CD14-positive monocyte (primary cell): ENCODE results near the gene SGCE. TPM values are rescaled to one million over a fixed set of nuclear protein-coding genes. Genes with fewer than 3 reads are reported as not detected.

Experiments
- DNase-seq, 3 donors: peaks; one replicate each; pipeline ENCODE4 v3.0.0-alpha.2; 2011 to 2022
- H2AFZ ChIP-seq: 2 replicates; pipeline ENCODE4 v1.6.0; 2012; ENCODE audit warnings: mild to moderate bottlenecking, low read depth, low read length, inconsistent platforms; ENCODE audit not compliant: insufficient read depth, poor library complexity, severe bottlenecking
- H3K27ac ChIP-seq, 2 donors: 1 replicate in 1 of 2; 2 replicates in 1 of 2; pipeline ENCODE4 v1.5.1; 2012 to 2013; ENCODE audit warnings: low read length in 2 of 2, control low read depth in 1 of 2, inconsistent platforms in 1 of 2, low read depth in 1 of 2, mild to moderate bottlenecking in 1 of 2
- H3K27me3 ChIP-seq, 2 donors: one replicate each; pipeline versions ENCODE4 v1.6.0 to v1.6.1; 2011 to 2013; ENCODE audit warnings: low read length in 2 of 2; ENCODE audit not compliant: control insufficient read depth in 2 of 2, insufficient read depth in 2 of 2
- H3K36me3 ChIP-seq, 2 donors: replicated peaks in 1 of 2; 1 replicate in 1 of 2; 2 replicates in 1 of 2; pipeline versions ENCODE4 v1.5.1 to v1.6.1; 2012 to 2013; ENCODE audit warnings: low read length in 2 of 2, control low read depth in 1 of 2, inconsistent platforms in 1 of 2, mild to moderate bottlenecking in 1 of 2; ENCODE audit not compliant: insufficient read depth in 2 of 2, control insufficient read depth in 1 of 2
- H3K4me1 ChIP-seq, 2 donors: 1 replicate in 1 of 2; 2 replicates in 1 of 2; pipeline versions ENCODE4 v1.5.1 to v1.6.1; 2012 to 2013; ENCODE audit warnings: low read length in 2 of 2, control low read depth in 1 of 2, inconsistent platforms in 1 of 2, mild to moderate bottlenecking in 1 of 2, moderate library complexity in 1 of 2; ENCODE audit not compliant: insufficient read depth in 2 of 2, control insufficient read depth in 1 of 2
- H3K4me2 ChIP-seq: replicated peaks from 2 replicates; pipeline ENCODE3; 2012; ENCODE audit warnings: low read length, moderate library complexity, mild to moderate bottlenecking; ENCODE audit not compliant: poor library complexity, severe bottlenecking; ENCODE audit errors: extremely low read depth
- H3K4me3 ChIP-seq, 3 experiments: fragments of 200-600 bp in 1 of 3; sonication (generic) in 1 of 3; replicated peaks in 1 of 3; 1 replicate in 2 of 3; 2 replicates in 1 of 3; pipeline ENCODE4 v1.5.1; 2011 to 2013; ENCODE audit warnings: low read length in 3 of 3, mild to moderate bottlenecking in 3 of 3, control low read depth in 2 of 3, low read depth in 2 of 3, inconsistent platforms in 1 of 3, moderate library complexity in 1 of 3
- H3K79me2 ChIP-seq: 2 replicates; pipeline ENCODE4 v1.6.0; 2012; ENCODE audit warnings: mild to moderate bottlenecking, control low read depth, inconsistent platforms, low read length, moderate library complexity; ENCODE audit not compliant: insufficient read depth
- H3K9ac ChIP-seq: 2 replicates; pipeline ENCODE4 v1.6.0; 2017; ENCODE audit warnings: low read length, mild to moderate bottlenecking; ENCODE audit not compliant: insufficient read depth, poor library complexity, severe bottlenecking
- H3K9me3 ChIP-seq, 2 donors: replicated peaks in 1 of 2; 1 replicate in 1 of 2; 2 replicates in 1 of 2; pipeline versions ENCODE4 v1.5.1 to v1.6.1; 2012 to 2013; ENCODE audit warnings: low read length in 2 of 2, control low read depth in 1 of 2; ENCODE audit not compliant: control insufficient read depth in 1 of 2, insufficient read depth in 1 of 2
- H4K20me1 ChIP-seq: 2 replicates; pipeline ENCODE4 v1.6.0; 2012; ENCODE audit warnings: mild to moderate bottlenecking, low read length, control low read depth, moderate library complexity; ENCODE audit not compliant: insufficient read depth
- H3K27ac Mint-ChIP-seq, 7 donors: one replicate each; pipeline ENCODE4 v1.8.0; 2020; ENCODE audit warnings: mild to moderate bottlenecking in 7 of 7, mixed read lengths in 7 of 7, moderate library complexity in 6 of 7, inconsistent platforms in 2 of 7
- H3K27me3 Mint-ChIP-seq, 3 donors: one replicate each; pipeline ENCODE4 v1.8.0; 2021 to 2022; ENCODE audit warnings: low read depth in 3 of 3, mild to moderate bottlenecking in 3 of 3, mixed read lengths in 3 of 3, moderate library complexity in 3 of 3, inconsistent platforms in 1 of 3
- H3K36me3 Mint-ChIP-seq, 2 donors: one replicate each; pipeline ENCODE4 v1.8.0; 2020; ENCODE audit warnings: mixed read lengths in 2 of 2, inconsistent platforms in 1 of 2, mild to moderate bottlenecking in 1 of 2
- H3K4me1 Mint-ChIP-seq: one replicate; pipeline ENCODE4 v1.8.0; 2020; ENCODE audit warnings: mild to moderate bottlenecking, mixed read lengths
- H3K4me3 Mint-ChIP-seq, 2 donors: one replicate each; pipeline ENCODE4 v1.8.0; 2020; ENCODE audit warnings: mild to moderate bottlenecking in 2 of 2, mixed read lengths in 2 of 2, moderate library complexity in 1 of 2
- H3K9me3 Mint-ChIP-seq, 7 donors: one replicate each; pipeline ENCODE4 v1.8.0; 2020 to 2022; ENCODE audit warnings: mixed read lengths in 7 of 7, mild to moderate bottlenecking in 6 of 7, moderate library complexity in 6 of 7, inconsistent platforms in 2 of 7
- CTCF ChIP-seq: fragments of 200-600 bp; IDR thresholded peaks from one replicate; pipeline ENCODE4 v1.8.0; 2022; ENCODE audit warnings: antibody characterized with exemption, mild to moderate bottlenecking
- WGBS: methylation state at CpG from one replicate; pipeline ENCODE4 v1.1.5; 2013; ENCODE audit warnings: missing lambda C conversion rate; ENCODE audit not compliant: insufficient coverage; 5-methylcytosine and 5-hydroxymethylcytosine counted together
- intact Hi-C, 2 donors: fragments of 100-400 bp; cut with micrococcal nuclease; formaldehyde crosslinking; loops; one replicate each; pipeline versions ENCODE4 v1.15.0 to v1.15.1; 2023
- polyA plus RNA-seq, 3 donors: library from polyadenylated mRNA; depleted of rRNA in 1 of 3; unstranded in 2 of 3; stranded (reverse) in 1 of 3; fragments of 300-500 nt in 2 of 3; fragments of >200 nt in 1 of 3; fragmentation: Illumina TruSeq in 2 of 3; gene quantifications; 1 replicate in 2 of 3; 2 replicates in 1 of 3; pipeline ENCODE4 v1.2.3, GENCODE V29; 2012 to 2021

Gene SGCE
- polyA plus RNA-seq, 3 donors, result not detected

GRCh38 chr7:94656658-94656924 is 658 bp upstream of the SGCE start:
- Histone ChIP-seq H3K9ac (no peak overlapping the region), H4K20me1 (no peaks in the 10 kb centered on the region), H3K79me2 (no peaks in the 10 kb centered on the region), H3K9me3 (peaks cover 16 to 30% of the 10 kb centered on the region in 2 donors), H3K4me3 (peak overlapping the region in 1 of 3 experiments; percentile 75), H3K4me1 (peaks cover 34 to 40% of the 10 kb centered on the region in 2 donors), H3K27ac (no peak overlapping the region), H3K36me3 (no peaks in the 10 kb centered on the region), H2AFZ (peak overlapping the region; percentile 75), H3K27me3 (peaks cover 39 to 58% of the 10 kb centered on the region in 2 donors), H3K4me2 (peak overlapping the region; percentile 73)
- H3K4me3 Mint-ChIP-seq, result peak overlapping the region; percentile 81 to 89
- H3K27ac Mint-ChIP-seq, result peak overlapping the region in 1 of 7 donors; percentile 9
- peaks cover 0 to 4% of the 10 kb centered on the region in 2 donors for H3K36me3 Mint-ChIP-seq
- WGBS, result 58% methylated on average over 10 of the region's 10 CpGs
- peaks cover 3 to 25% (median 13%) of the 10 kb centered on the region in 7 donors for H3K9me3 Mint-ChIP-seq
- peaks cover 45 to 53% (median 47%) of the 10 kb centered on the region in 3 donors for H3K27me3 Mint-ChIP-seq
- intact Hi-C loops, result no loop called here
- peaks cover 29% of the 10 kb centered on the region for H3K4me1 Mint-ChIP-seq
- no peak for TF ChIP-seq CTCF
- no peak for DNase-seq

GRCh38 chr7:94655126-94655847 is 646 bp downstream of the SGCE start:
- peaks cover 28% of the 10 kb centered on the region for H3K4me1 Mint-ChIP-seq
- peak overlapping the region; percentile 51 for H3K4me2 ChIP-seq
- peaks cover 16 to 30% of the 10 kb centered on the region in 2 donors for H3K9me3 ChIP-seq
- intact Hi-C loops, result no loop called here
- TF ChIP-seq CTCF, result no peak
- H3K4me1 ChIP-seq, result peaks cover 32 to 38% of the 10 kb centered on the region in 2 donors
- peak overlapping the region in 1 of 3 experiments; percentile 43 for H3K4me3 ChIP-seq
- H3K4me3 Mint-ChIP-seq, result peak overlapping the region; percentile 61 to 89
- WGBS, result 1% methylated on average over 29 of the region's 38 CpGs
- peaks cover 49 to 60% (median 50%) of the 10 kb centered on the region in 3 donors for H3K27me3 Mint-ChIP-seq
- no peak overlapping the region for H3K27ac ChIP-seq
- no peaks in the 10 kb centered on the region for H3K79me2 ChIP-seq
- no peaks in the 10 kb centered on the region for H3K36me3 ChIP-seq
- peaks cover 45 to 58% of the 10 kb centered on the region in 2 donors for H3K27me3 ChIP-seq
- H3K9me3 Mint-ChIP-seq, result peaks cover 3 to 25% (median 13%) of the 10 kb centered on the region in 7 donors
- peak overlapping the region; percentile 50 for H2AFZ ChIP-seq
- peaks cover 0 to 4% of the 10 kb centered on the region in 2 donors for H3K36me3 Mint-ChIP-seq
- no peaks in the 10 kb centered on the region for H4K20me1 ChIP-seq
- H3K27ac Mint-ChIP-seq, result no peak overlapping the region
- DNase-seq, result no peak
- no peak overlapping the region for H3K9ac ChIP-seq
